ENCODE measurements around the gene CTSK. TPM values are rescaled to one million over a fixed set of nuclear protein-coding genes. Genes with fewer than 3 reads are reported as not detected.

CTSK gene
- total RNA-seq, 3 donors from 2014 or later (not counting 1 experiment from before 2014, with no cell fraction given): 9.1 to 11.0 (median 9.1) TPM

DNA sequence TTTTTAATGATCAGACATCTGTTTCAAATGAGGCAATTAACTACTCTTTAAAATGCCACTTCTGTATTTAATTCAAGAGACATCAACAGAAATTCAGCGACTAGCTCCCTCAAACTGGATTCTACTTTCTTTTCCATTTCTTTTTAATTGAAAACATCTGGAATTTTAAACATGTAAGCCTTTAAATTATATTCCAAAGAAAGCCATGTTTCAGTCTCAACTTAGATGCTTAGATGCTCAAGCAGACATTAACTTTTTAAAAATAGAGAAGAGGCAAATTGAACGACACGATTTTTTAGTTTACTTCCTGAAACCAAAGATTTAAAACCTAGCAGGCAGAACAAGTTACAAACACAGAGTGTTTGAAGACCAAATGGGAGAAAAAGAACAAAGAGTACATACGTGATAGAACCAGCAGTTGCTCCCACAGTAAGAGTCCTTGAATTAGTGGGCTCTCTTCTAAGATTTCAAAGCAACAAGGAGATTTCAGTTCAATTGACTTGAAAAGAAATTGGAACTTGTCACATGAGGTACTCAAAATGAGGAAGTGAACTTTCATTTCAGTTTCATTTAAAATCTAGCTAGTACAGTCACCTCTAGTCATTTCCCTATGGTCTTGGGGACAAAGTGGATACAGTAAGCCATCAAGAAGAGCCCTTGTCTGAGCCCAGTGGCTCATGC is 42.6 kb downstream of the CTSK start, which contains the start of gene CTSS:
Gene CTSS (minus strand): TSS at position 483 of the 681 bp plus-strand sequence. CDS start 1,015 bp downstream, outside the sequence.
- peak within 1 kb of the TSS; percentile 49 for H3K4me3 ChIP-seq (ENCODE audit: low read length)
- intact Hi-C loops (cut with micrococcal nuclease): loop anchor here (10.0 kb wide), 1 partner anchor 201 kb away; no protein-coding TSS in a partner anchor
- peak within 1 kb of the TSS; percentile 99 for H3K4me3 Mint-ChIP-seq
- no peaks in the 10 kb centered on the region for H3K27me3 ChIP-seq (ENCODE audit: control insufficient read depth, insufficient read depth, low read length)
- no peaks in the 10 kb centered on the region for H3K9me3 ChIP-seq (ENCODE audit: control insufficient read depth, insufficient read depth, low read length)
- ATAC-seq: peak; percentile 68 to 79 (median 69)
- H3K36me3 ChIP-seq (ENCODE audit: control insufficient read depth, insufficient read depth, low read length): peaks cover 9% of the 10 kb centered on the region
- peak in 1 of 2 donors; percentile 61 for DNase-seq
- peak within 1 kb of the TSS; percentile 97 to 98 for H3K27ac Mint-ChIP-seq
- H3K27me3 Mint-ChIP-seq (ENCODE audit: low read depth in 2 of 2): peaks cover 0 to 2% of the 10 kb centered on the region in 2 donors
- 0% methylated on average over 4 of the region's 4 CpGs for WGBS (ENCODE audit: insufficient coverage)
- no peaks in the 10 kb centered on the region for H3K9me3 Mint-ChIP-seq
- peaks cover 38 to 40% of the 10 kb centered on the region in 2 donors for H3K4me1 Mint-ChIP-seq
- peaks cover 19% of the 10 kb centered on the region for H3K4me1 ChIP-seq (ENCODE audit: control insufficient read depth, insufficient read depth, low read length)
- H3K27ac ChIP-seq (ENCODE audit: low read length): peak within 1 kb of the TSS; percentile 74
- no peak for TF ChIP-seq CTCF (IDR thresholded peaks at IDR 0.05)
- peaks cover 10% of the 10 kb centered on the region for H3K36me3 Mint-ChIP-seq

GRCh38 chr1:150764617-150765101 is 43.4 kb downstream of the CTSK start:
- peak overlapping the region; percentile 97 to 98 for H3K27ac Mint-ChIP-seq
- Histone ChIP-seq H3K27ac (ENCODE audit: low read length) (peak overlapping the region; percentile 74), H3K36me3 (ENCODE audit: control insufficient read depth, insufficient read depth, low read length) (peaks cover 12% of the 10 kb centered on the region), H3K9me3 (ENCODE audit: control insufficient read depth, insufficient read depth, low read length) (no peaks in the 10 kb centered on the region), H3K4me1 (ENCODE audit: control insufficient read depth, insufficient read depth, low read length) (peaks cover 19% of the 10 kb centered on the region), H3K4me3 (ENCODE audit: low read length) (peak overlapping the region; percentile 49), H3K27me3 (ENCODE audit: control insufficient read depth, insufficient read depth, low read length) (no peaks in the 10 kb centered on the region)
- H3K4me1 Mint-ChIP-seq: peaks cover 43 to 45% of the 10 kb centered on the region in 2 donors
- peaks cover 10% of the 10 kb centered on the region for H3K36me3 Mint-ChIP-seq
- no peaks in the 10 kb centered on the region for H3K9me3 Mint-ChIP-seq
- peak; percentile 73 to 75 (median 73) for ATAC-seq
- TF ChIP-seq CTCF (IDR thresholded peaks at IDR 0.05): no peak
- 27% methylated on average over 2 of the region's 2 CpGs for WGBS (ENCODE audit: insufficient coverage)
- intact Hi-C loops (cut with micrococcal nuclease): loop anchor here (10.0 kb wide), 1 partner anchor 200 kb away; no protein-coding TSS in a partner anchor
- peak overlapping the region; percentile 99 for H3K4me3 Mint-ChIP-seq
- H3K27me3 Mint-ChIP-seq (ENCODE audit: low read depth in 2 of 2): no peaks in the 10 kb centered on the region
- DNase-seq: peak in 1 of 2 donors; percentile 68

DNA sequence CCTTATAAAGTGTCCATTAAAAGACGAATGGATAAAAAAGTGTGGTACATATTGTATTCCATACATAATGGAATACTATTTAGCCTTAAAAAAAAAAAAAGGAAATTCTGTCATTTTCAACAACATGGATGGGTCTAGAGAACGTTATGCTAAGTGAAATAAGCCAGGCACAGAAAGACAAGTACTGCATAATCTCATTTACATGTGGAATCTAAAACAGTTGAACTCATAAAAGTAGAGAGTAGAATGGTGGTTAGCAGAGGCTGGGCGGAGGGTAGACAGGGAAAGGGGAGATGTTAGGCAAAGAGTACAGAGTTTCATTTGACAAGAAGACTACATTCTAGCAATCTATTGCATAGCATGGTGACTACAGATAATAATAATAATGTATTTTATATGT is 45.0 kb downstream of the CTSK start:
- H3K27me3 Mint-ChIP-seq (ENCODE audit: low read depth in 2 of 2): no peaks in the 10 kb centered on the region
- peak overlapping the region; percentile 41 to 61 for H3K27ac Mint-ChIP-seq
- intact Hi-C loops (cut with micrococcal nuclease): loop anchor here (10.0 kb wide), 1 partner anchor 198 kb away; no protein-coding TSS in a partner anchor
- no peaks in the 10 kb centered on the region for H3K9me3 ChIP-seq (ENCODE audit: control insufficient read depth, insufficient read depth, low read length)
- no peaks in the 10 kb centered on the region for H3K9me3 Mint-ChIP-seq
- H3K4me1 Mint-ChIP-seq: peaks cover 45 to 54% of the 10 kb centered on the region in 2 donors
- H3K4me3 ChIP-seq (ENCODE audit: low read length): no peak overlapping the region
- peak overlapping the region; percentile 77 for H3K4me3 Mint-ChIP-seq
- H3K36me3 ChIP-seq (ENCODE audit: control insufficient read depth, insufficient read depth, low read length): peaks cover 17% of the 10 kb centered on the region
- WGBS (ENCODE audit: insufficient coverage): 69% methylated on average over 2 of the region's 3 CpGs
- peaks cover 19% of the 10 kb centered on the region for H3K4me1 ChIP-seq (ENCODE audit: control insufficient read depth, insufficient read depth, low read length)
- no peak for TF ChIP-seq CTCF (IDR thresholded peaks at IDR 0.05)
- ATAC-seq (no peak), DNase-seq (no peak)
- no peaks in the 10 kb centered on the region for H3K27me3 ChIP-seq (ENCODE audit: control insufficient read depth, insufficient read depth, low read length)
- H3K36me3 Mint-ChIP-seq: peaks cover 16% of the 10 kb centered on the region
- H3K27ac ChIP-seq (ENCODE audit: low read length): no peak overlapping the region
